MV-4-11 (cell line): ENCODE results near the gene TBRG4.

ENCODE experiments used
- DNase-seq: peaks from one replicate; lab custom pipeline; 2025; lab: John Stamatoyannopoulos, UW

TBRG4 gene

DNA sequence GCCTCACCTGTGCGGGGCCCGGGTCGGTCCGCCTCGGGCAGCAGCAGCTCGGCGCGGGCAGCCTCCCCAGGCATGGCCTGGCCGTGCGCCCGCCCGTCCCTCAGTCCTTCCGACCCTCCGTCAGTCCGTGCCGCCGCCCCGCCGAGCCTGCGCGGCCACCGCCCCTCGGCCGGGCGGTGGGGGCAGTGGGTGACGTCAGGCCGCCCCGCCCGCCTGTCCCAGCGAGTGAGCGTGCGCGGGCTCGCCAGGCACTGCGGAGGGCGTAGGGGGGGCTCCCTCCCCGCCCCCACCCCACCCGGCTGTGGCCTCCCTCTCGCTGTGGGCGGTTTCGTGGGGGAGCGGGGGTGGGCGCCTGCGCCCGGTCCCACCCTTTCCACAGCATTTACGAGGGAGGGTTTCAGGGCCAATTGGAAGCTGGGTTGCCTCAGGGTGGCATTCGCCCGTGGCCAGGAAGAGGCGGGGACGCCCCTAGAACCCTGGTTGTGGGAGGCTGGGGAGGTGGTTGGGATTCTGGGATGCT, 22.6 kb downstream of the TBRG4 start, which contains the start of gene NACAD:
Gene NACAD, minus strand, starts transcription at position 149 of the 520 bp plus-strand sequence. Its CDS starts 75 bp downstream, at position 74.
- no peak for DNase-seq

DNA sequence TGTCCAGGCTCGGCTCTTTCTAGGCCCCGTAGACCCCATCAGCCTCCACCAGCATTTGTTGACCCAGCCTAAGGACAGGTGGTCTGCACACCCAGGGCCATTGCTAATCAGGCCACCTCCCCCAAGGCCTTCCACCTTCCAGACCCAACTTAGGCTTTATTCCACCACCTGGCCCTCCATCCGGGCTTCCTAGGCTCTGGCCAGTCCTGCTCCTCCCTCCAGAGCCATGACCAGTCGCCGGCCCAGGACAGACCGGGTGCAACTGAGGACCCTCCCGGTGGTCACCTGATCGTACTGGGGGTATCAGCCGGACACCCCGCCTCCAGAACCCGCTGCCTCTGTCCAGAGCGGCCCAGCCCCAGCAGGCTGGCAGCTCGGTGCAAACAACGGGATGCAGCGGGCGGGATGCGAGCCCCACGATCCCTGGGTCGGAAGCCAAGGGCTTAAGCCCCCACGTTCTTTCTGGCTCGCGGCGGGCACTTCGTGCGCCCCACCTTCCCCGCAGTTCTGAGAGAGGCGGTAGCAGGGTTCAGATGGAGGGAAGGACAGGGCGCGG, 23.3 kb downstream of the TBRG4 start:
- DNase-seq = no peak

DNA sequence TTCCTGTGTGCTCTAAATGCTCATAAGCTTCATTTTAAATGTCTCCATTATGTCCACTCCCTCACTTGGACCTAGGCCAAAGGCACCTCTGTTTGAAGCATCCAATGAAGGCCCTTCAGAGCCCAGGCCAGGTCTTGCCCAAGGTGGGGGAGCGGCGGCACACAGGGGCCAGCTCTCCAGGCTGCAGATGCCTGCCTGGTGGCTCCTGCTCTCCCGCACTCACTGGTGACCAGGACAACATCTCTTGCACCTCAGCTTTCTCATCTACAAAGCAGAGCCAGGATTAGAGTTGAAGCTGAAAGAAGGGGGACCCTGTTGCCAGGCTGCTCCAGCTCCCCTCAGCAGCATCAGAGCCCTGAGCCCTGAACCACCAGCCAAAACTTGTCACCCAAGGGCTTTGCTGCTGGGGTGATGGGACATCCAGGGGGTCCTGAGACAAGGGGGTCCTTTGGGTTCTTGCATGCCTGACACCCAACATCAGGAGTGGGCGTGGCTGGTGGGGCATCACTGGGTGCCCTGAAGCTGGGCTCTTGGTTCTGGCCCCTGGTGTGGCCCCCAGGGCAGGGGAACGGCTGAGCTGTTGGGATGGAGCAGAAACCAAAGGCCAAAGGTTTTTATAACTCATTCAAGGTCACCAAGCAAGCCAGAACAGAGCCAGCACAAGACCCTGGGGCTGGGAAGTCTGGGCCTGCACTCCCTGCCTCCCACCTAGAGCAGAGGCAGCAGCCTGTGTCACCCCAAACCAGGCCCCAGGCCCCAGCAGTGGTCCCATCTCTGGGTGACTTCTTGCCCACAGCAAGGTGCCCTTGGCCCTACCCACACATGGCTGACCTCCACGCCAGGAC, 24.0 kb downstream of the TBRG4 start:
- DNase-seq = no peak

DNA sequence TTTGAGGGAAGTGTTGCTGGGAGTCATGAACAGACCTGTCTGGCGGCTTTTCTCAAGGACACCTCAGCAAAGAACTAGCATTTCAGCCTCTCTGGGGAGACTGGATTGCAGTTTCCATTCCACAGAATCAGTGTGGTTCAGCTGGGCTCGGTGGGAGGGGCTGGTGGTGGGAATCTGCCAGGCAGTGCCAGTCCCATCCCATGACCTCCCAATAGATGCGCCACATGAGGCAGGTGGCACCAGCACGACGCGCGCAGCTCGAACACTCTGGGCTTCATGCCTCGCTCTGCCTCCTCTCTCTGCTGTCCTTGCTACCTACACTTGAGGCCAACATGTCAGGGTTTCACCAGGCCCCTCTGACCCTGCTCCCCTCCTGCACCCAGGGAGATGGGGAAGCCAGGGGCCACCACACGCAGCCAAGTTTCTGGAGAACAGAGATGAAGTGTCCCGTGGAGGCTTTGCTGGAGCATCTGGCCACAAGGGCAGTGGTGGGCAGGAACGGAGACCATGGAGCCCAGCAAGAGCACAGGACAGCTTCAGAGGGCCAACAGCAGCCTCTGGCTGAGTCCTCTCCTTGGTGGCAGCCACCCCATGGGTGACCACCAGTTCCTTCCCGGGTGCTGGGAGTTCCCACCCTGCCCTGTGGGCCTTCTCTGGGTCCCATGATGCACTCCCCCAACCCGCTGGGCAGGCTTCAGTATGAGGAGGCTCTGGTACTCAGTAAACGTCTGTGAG, 25.0 kb downstream of the TBRG4 start:
- DNase-seq = no peak

DNA sequence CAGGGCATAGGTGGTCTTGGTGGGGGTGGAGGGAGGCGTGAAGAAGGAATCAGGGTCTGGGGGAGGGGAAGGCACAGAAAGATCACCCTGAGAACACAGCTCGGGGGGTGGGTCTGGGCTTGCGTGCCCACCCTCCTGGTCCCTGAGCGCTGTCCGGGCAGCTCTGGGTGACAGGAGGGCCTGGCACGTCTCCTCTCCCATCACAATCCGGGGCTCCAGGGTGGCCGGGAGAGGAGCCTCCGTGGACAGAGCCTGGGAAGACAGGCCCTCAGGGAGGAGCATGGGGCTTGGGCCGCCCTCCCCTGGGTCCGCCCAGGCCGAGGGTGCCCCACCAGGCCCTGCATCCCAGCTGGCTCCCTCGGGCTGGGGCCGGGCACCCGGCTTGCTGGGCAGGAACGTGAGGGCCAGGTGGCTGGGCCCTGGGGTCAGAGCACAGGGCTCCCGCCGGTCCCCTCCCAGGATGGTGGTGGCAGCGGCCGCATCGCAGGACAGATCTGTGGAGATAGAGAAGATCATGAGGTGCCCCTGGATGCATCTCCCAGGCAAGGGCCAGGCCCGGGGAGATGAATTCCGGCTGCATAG, 25.8 kb downstream of the TBRG4 start:
- DNase-seq = no peak

DNA sequence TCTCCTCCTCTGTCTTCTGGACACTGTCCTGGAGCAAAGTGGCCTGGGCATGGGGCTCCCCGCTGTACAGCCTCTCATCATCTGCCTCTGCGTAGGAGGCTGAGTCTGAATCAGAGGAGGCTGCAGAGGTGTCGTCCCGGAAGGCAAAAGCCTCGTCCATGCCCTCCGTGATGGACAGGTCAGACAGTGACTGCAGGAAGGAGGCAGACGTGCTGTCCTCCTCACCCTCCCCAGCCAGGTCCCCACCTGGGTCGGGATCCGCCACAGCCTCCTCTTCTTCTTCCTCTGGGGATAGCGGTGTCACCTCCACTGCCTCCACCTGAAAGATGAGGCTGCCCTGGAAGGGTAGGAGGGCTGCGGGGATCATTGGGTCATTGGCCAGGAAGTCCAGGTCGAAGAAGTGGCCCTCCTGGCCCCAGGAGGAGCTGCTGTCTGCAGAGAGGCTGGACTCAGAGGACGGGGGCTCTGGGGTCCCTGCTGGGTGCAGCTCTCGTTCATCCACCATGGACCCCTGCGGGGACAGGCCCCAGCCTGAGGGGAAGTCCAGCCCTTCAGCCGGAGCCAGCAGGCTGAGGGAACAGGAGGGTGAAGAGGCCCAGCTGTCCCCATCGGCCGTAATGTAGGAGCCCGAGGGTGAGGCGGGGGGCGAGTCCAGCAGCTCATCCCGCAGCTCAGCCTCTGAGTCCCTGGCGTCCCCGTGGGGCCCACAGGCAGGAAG, 26.4 kb downstream of the TBRG4 start:
- no peak for DNase-seq

DNA sequence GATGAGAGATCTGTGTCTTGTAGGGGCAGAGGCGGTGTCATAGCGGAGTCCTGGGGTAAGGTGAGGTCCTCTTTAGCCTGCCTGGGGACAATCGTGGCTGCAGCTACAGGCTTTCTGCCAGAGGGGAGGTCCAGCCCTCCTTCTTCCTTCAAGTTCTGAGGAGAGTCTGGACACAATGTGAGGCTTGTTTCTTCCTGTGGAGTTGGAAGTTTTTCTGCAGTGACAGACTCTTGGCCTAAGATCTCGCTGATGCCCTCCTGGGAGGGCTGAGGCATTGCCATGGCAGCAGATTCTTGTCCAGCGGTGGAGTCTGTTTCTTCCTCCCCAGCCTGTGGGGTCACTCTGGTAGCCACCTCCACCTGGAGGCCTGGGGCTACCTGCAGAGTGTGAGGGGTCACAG, 27.2 kb downstream of the TBRG4 start:
- DNase-seq = no peak

DNA sequence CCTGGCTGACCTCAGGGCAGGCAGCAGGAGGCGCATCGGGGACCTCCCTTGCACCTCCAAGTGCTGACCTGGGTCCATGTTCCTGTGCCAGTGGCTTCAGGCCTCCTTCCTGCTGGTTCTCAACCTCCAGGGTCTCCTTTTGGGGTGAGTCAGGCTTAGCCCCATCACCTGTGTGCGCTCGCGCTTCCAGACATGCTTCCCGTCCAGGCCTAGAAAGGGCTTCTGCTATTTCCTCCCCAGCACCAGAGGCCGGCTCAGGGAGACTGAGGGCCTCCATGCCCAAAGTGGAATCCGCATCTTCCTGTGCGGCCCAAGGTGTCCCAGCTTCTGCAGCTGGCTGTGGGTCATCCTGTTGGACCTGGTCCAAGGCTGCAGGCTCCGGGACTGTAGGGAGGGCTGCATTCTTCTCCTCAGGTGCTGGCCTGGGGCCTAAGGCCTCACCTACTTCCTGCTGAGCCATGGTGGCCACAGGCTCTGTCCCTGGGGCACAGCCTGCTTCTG, 28.6 kb downstream of the TBRG4 start:
- DNase-seq = no peak

DNA sequence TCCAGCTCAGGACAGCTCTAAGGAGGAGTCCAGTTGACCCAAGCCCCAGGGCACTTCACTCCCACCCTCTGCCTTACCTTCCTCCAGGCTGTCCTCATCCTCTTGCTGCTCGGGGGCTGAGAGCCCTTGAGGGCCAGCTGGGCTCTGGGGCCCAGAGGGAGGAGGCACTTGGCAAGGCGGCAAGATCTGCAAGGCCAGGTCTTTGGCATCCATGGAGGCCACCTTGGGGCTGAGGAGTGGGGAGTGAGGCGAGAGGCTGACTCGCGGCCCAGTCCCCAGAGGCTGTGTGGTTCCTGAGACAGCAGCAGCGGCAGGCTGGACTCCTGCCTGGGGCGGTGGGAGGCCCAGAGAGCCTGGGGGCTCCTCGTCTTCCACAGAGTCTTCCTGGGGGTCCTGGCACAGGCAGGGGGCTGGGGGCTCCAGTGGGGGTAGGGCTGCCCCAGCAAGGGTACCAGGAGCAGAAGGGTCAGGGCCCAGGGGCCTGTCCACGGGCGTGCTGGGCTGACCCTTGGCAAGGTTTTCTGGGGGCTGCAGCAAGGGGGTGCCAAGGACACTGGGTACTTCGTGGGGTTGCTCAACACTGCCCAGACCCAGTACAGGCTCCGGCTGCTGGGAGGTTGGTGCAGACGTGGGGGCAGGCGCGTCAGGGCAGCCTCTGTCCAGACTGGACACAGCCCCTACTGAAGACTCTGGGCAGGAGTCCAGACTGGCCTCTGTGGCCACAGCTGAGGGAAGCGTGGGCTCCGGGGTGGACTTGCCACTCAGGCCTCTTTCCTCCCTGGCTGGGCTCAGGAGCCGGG, 29.3 kb downstream of the TBRG4 start:
- DNase-seq = no peak

DNA sequence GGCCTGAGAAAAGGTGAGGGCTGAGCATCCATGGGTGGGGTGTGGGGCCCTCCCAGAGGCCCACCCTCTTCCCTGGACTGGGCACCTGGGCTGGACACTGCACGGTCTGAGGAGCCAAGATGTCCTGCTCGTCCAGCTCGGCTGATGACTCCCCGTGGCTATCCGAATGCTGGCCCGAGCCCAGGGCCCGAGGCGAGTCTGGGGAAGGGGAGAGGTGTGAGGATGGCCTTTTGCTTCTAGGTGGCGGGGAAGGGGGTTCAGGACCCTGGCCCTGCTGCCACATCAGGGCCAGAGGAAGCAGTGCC, 29.9 kb downstream of the TBRG4 start:
- DNase-seq = no peak

DNA sequence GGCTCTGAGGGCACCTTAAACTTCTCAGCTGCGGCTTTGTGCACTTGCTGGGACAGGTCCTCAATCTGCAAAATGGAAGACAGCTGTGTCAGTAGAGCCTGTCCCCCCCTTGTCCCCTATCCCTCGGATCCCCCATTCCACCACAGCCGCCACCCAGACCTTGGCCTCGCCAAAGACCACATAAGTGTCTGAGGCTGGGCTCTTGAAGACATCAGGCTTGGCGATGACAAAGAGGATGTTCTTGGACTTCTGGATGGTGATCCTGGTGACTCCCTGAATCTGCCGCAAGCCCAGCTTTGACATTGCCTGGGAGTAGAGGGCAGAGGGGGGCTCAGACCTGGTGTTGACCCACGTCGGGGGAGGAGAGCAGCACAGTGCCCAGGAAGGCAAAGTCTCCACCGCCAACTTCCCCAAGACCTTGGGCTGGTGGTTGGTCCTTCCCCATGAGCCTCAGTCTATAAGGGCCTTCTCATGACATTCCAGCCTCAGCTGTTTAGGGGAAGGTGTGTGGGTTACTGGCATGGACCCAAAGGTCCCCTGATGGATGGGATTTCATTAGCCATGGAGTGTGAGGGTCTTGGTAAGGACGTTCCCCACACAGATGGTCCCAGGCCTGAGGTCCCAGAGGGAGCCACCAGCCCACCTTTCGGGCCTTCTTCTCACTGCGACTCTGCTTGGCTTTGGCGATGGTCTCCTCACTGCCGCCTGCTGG, 30.4 kb downstream of the TBRG4 start:
- no peak for DNase-seq

DNA sequence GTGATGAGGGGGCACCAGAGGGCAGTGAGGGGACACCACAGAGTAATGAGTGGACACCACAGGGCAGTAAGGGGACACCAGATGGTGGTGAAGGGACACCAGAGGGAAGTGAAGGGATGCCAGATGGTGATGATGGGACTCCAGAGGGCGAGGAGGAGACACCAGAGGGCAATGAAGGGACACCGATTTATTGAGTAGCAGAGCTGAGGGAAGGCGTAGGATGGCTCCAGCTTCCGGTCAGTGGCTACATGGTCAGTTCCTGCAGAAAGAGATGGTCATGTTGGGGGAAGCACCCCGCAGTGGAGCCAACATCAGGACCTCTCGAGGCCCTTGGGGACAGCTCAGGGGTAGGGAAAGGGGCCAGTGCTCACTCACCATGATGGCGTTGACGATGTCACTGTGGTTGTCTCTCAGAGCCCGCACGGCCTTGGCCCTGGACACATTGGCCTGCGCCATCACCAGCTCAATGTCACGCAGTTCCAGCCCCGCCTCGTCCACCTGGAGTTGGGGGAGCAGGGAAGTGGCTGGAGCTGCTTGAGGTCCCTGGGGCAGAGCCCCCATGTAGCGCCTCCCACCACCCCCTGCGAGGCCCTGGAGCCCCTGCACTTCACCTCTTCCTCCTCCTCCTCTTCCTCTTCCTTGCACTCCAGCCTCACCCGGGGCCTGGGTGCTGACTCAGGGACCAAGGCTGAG, 31.1 kb downstream of the TBRG4 start:
- DNase-seq = no peak

DNA sequence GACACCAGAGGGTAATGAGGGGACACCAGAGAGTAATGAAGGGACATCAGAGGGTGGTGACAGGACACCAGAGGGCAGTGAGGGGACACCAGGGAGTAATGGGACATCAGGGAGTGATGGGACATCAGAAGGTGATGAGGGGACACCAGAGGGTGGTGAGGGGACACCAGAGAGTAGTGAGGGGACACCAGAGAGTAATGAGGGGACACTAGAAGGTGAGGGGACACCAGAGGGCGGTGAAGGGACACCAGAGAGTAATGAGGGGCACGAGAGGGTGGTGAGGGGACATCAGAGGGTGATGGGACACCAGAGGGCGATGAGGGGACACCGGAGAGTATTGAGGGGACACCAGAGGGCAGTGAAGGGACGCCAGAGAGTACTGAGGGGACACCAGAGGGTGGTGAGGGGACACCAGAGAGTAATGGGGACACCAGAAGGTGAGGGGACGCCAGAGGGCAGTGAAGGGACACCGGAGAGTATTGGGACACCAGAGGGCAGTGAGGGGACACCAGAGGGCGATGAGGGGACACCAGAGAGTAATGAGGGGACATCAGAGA, 33.3 kb downstream of the TBRG4 start:
- no peak for DNase-seq

DNA sequence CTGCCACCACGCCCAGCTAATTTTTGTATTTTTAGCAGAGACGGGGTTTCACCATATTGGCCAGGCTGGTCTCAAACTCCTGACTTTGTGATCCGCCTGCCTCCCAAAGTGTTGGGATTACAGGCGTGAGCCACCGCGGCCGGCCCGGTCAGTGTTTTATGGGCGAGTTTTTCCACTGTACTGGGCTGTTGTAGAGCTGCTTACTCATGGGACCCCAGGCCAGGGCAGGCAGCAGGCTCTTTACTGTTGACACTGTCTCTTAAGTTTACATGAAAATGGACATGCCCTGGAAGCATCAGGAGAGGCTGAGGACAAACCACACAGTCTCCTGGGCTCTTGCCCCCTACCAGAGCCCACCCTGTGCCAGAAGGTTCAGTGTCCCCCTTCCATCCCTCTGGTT, 33.9 kb downstream of the TBRG4 start:
- no peak for DNase-seq

DNA sequence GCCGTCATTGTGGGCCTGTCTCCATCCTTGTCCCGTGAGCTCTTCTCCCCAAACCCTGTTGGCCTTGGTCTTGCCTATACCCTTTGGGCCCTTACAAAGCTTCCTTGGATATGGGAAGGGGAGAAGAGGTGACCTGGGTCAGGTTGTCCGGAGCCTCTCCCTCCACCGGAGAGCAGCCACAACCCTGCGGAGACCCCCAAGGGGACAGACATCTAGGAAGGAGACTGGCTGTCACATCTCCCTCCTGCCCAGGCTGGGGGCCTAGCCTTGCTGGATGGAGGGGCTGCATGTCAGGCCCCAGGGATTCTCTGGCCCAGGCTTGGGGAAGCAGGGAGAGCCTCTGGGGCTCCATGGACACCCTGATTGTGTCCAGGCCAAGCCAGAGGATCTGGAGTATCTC, 34.6 kb downstream of the TBRG4 start:
- DNase-seq = no peak

DNA sequence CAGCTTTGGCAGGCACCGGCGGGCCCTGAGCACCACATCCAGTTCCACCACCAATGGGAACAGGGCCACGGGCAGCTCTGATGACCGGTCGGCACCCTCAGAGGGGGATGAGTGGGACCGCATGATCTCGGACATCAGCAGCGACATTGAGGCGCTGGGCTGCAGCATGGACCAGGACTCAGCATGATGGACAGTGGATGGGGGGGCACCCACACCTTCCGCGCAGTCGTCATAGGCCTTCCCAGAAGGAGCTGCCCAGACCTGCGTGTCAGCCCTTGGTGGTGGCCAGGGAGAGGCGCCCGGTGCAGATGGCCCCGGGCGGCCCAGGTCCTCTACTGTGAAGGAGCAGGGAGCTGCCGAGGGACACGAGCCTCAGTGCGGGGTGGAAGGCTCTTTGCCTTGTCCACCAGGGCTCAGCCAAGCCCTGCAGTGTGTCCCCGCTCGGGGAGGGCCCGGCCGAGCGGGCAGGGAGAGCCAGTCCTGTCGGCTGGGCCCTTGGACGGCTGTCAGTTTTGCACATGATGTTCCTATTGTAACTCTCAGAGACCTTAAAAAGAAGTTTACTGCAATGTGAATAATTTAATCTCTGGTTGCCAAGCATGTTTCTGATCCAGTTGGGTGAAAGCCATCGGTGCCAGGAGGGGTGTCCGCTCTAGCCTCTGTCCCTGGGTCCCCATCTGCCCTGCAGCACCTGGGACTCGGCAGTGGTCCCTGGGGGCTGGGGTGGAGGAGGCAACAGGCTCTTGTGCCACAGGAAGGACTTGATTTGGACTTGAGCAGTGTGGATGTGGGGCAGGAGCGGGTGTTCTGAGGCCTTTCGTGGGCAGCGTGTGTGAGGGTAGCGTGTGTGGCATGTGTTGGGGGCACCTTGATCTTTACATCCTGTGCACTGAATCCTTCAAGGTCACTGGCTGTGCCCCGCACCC, 35.4 kb downstream of the TBRG4 start:
- no peak for DNase-seq

DNA sequence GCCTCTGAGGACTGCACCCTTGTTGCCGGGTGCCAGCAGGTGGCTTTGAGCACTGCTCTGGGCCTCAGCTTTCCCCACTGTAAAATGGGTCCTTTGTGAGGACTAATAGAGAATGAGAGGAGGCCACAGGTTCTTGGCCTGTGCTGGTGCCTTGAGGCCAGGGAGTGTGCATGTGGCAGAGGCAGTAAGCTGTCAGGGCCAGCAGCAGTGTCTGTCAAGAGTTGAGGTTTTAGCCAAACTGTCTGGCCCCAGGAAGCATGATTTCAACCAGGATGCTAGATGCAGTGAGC, 36.2 kb downstream of the TBRG4 start:
- no peak for DNase-seq

DNA sequence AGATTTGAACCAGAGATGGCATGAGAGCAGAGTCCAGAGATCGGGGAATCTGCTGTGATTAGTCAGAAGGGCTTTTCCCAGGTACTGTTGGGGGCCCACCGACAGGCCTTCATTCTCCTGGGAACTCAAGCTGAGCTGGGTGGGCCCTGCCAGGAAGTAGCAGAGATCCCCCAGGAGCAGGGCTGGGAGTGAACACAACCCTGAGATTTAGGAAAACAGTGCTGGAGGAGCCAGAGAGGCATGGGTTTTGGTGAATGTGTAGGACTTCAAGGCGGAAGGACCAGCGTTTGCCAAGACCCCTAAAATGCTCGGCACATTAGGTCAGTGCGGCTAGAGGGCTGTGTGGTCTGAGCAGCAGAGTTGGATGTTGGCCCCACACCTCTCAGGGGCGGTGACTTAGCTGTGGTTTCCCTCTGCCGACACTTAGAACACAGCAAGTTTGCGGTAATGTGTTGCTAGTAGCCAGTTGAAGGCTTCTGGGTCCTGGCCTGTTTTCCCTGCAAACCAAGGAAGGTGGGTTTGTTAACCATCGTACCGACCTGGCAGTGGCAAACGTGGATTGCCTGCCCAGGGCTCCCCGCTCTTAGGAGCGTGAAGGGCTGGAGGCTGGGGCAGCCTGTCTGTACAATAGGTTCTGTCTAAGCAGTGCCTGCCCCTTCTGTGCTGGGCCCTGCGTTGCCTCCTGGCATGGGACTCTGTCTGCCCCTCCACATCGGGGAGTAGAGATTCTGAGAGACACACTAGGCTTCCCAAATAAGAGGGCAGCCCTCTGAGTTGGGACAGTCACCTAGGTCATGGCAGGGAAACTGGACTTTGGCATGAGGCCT, 36.8 kb downstream of the TBRG4 start:
- DNase-seq = no peak
